Cardiac muscle cell (in vitro differentiated cells and primary cell): ENCODE measurements around the gene FGF5. TPM values are rescaled to one million over a fixed set of nuclear protein-coding genes. Genes with fewer than 3 reads are reported as not detected.

Source experiments
- DNase-seq, 2 donors: peaks; one replicate each; pipeline versions ENCODE4 v3.0.0 to v3.0.0-alpha.2; 2010 to 2017; ENCODE audit warnings: low read depth in 1 of 2, low spot score in 1 of 2
- H3K27ac ChIP-seq: fragments of 200-600 bp; sonication (generic); 2 replicates; pipeline ENCODE4 v1.5.1; 2016
- H3K27me3 ChIP-seq: fragments of 200-600 bp; sonication (generic); 2 replicates; pipeline ENCODE4 v1.6.0; 2016; ENCODE audit warnings: control low read depth
- H3K36me3 ChIP-seq: fragments of 200-600 bp; sonication (generic); 2 replicates; pipeline ENCODE4 v1.5.1; 2016; ENCODE audit warnings: control low read depth
- H3K4me1 ChIP-seq: fragments of 200-600 bp; sonication (generic); 2 replicates; pipeline ENCODE4 v1.8.1; 2017; ENCODE audit warnings: low read depth, mild to moderate bottlenecking, mixed run types
- H3K4me3 ChIP-seq: fragments of 200-600 bp; sonication (generic); 2 replicates; pipeline ENCODE4 v1.5.1; 2016; ENCODE audit warnings: mild to moderate bottlenecking
- H3K9me3 ChIP-seq: fragments of 200-600 bp; sonication (generic); 2 replicates; pipeline ENCODE4 v1.5.1; 2017; ENCODE audit warnings: low read depth, mild to moderate bottlenecking, control low read depth
- polyA plus RNA-seq: library from polyadenylated mRNA; unstranded; fragments of >200 nt; fragmentation: Nextera tagmentation; extraction: Ambion mirVana; gene quantifications from 2 replicates; pipeline ENCODE4 v1.2.1, GENCODE V29; 2016
- total RNA-seq: library from RNA; depleted of rRNA; stranded (reverse); fragments of >200 nt; gene quantifications from 2 replicates; pipeline ENCODE4 v1.2.3, GENCODE V29; 2016
- TF ChIP-seq, protein P1 (sequence below): IDR thresholded peaks from 2 replicates; pipeline ENCODE4 v1.5.1; 2012; ENCODE audit warnings: low read depth, mild to moderate bottlenecking, low read length

FGF5 gene
- total and polyA plus RNA-seq, 2 experiments from 2014 or later: 0.21 to 2.0 TPM

DNA sequence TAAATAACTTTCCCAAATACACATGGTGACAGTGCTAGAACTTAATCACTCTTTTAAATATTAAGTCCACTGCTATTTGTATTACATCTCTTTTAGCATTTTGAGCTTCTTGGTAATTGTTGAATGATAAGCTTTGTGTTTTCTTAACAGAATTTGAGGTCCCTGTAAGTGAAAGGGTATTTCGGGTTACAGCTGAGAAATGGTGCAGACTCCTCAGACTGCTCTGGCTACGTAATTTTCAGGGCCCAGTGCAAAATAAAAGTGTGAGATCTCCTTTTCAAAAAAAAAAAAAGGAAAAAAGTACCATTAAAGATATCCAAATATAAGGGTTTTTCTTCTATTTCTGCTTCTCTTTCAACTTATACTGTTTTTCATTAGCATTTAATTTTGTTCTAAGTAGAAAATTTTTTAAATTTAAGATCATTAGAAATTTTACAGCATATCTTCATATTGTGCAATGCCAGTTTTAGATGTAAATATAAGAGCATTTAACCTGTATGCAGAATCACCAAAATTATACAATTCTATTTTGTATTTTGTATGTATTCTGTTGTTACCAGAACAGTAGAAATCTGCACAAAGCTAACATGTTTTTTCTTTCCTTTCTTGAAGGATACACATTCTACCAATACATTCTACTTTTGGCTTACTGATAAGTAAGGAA lies 33.6 kb upstream of the FGF5 start:
- DNase-seq: no peak
- H3K9me3 ChIP-seq: no peaks in the 10 kb centered on the region
- no peak overlapping the region for H3K27ac ChIP-seq
- peaks cover 40% of the 10 kb centered on the region for H3K27me3 ChIP-seq
- H3K4me3 ChIP-seq: no peak overlapping the region
- TF ChIP-seq, protein P1, sequence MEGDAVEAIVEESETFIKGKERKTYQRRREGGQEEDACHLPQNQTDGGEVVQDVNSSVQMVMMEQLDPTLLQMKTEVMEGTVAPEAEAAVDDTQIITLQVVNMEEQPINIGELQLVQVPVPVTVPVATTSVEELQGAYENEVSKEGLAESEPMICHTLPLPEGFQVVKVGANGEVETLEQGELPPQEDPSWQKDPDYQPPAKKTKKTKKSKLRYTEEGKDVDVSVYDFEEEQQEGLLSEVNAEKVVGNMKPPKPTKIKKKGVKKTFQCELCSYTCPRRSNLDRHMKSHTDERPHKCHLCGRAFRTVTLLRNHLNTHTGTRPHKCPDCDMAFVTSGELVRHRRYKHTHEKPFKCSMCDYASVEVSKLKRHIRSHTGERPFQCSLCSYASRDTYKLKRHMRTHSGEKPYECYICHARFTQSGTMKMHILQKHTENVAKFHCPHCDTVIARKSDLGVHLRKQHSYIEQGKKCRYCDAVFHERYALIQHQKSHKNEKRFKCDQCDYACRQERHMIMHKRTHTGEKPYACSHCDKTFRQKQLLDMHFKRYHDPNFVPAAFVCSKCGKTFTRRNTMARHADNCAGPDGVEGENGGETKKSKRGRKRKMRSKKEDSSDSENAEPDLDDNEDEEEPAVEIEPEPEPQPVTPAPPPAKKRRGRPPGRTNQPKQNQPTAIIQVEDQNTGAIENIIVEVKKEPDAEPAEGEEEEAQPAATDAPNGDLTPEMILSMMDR: no peak
- H3K4me1 ChIP-seq: no peaks in the 10 kb centered on the region
- no peaks in the 10 kb centered on the region for H3K36me3 ChIP-seq

DNA sequence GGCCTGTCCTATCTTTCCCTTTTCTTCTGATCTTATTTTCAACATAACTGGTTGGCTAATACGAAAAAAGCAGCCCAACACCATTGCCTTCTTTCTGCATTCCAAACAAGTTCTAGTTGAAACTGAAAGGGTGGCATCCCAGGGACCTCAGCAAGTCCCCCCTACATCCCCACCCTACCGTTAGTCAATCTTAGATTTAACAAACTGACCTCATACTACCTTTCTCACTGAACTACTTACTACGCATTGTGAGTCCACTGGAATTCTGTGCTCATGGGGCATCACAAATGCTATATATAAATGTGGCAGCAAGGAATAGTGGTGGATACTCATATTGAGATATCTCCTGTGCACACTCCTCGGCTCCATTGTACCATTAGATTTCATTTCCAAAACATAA lies 33.1 kb upstream of the FGF5 start:
- Histone ChIP-seq H3K27me3 (peaks cover 40% of the 10 kb centered on the region), H3K4me3 (no peak overlapping the region), H3K27ac (no peak overlapping the region), H3K4me1 (no peaks in the 10 kb centered on the region), H3K9me3 (no peaks in the 10 kb centered on the region), H3K36me3 (no peaks in the 10 kb centered on the region)
- TF ChIP-seq, protein P1: no peak
- DNase-seq: no peak

DNA sequence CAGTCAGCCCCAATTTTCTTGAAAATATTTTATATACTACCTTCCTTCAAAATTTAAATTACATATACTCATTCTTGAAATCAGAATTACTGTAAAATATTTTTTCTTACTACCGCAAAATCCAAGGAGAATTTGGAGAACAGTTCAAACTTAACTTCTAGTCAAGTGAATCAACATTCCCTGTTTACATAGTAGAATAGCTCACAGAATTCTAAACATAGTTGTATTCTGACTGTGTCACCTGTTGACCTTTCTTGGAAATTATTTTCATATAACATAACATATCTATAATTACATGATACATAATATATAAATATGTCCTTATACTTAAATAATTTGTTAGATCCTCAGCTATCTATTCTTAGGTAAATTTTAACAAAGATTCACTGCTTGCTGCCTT lies 31.0 kb upstream of the FGF5 start:
- no peak overlapping the region for H3K4me3 ChIP-seq
- no peaks in the 10 kb centered on the region for H3K9me3 ChIP-seq
- H3K4me1 ChIP-seq: no peaks in the 10 kb centered on the region
- peaks cover 47% of the 10 kb centered on the region for H3K27me3 ChIP-seq
- H3K36me3 ChIP-seq: no peaks in the 10 kb centered on the region
- TF ChIP-seq, protein P1: no peak
- DNase-seq: no peak
- H3K27ac ChIP-seq: no peak overlapping the region

DNA sequence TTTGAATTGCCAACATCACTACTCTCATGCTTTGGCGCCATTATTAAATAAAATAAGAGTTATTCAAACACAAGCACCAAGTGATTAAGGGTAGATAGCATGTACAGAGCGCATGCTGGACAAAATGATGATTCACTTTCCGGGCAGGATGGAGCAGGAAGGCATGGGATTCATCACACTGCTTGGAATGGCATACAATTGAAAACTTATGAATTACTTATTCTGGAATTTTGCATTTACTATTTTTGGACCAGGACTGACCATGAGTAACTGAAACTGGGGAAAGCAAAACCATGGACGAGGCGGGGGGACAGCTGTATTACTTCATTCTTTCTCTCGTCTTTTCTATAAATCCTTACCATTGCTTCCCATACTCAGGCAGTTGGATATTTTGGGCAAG lies 28.5 kb upstream of the FGF5 start:
- H3K27me3 ChIP-seq: peaks cover 57% of the 10 kb centered on the region
- H3K4me3 ChIP-seq: no peak overlapping the region
- H3K36me3 ChIP-seq: no peaks in the 10 kb centered on the region
- H3K4me1 ChIP-seq: no peaks in the 10 kb centered on the region
- peak in 1 of 2 donors; percentile 80 for DNase-seq
- no peak overlapping the region for H3K27ac ChIP-seq
- TF ChIP-seq, protein P1: no peak
- no peaks in the 10 kb centered on the region for H3K9me3 ChIP-seq

DNA sequence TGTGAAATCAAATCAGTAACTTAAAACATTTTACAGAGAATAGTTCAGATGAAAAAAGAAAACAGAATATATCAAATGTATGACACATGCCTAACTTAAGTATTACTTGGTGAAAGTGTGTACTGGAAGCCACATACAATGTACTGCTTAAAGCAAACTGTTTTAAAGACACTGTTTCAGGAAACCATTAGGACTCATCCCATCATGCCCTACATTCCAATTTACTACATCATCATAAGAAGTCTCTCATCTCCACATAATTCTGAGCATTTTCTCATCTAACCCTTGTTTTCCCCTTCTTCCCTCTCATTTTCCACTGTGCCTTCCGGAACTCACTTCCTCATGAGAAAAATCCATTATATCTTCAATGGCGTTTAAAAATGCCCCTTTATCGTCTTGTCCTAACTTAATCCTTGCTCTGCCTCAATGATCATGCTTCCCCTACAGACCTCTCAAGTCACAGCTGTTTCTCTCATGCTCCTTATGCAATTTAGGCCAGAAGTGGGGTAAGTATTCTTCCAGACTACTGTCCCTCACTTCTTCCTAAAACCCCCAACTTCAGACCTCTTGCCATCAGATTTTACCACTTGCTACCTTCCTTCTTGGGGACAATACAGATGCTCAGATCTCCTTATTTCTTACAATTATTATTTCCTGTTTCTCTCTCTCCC lies 26.8 kb upstream of the FGF5 start:
- Histone ChIP-seq H3K36me3 (no peaks in the 10 kb centered on the region), H3K9me3 (no peaks in the 10 kb centered on the region), H3K4me3 (no peak overlapping the region), H3K27ac (no peak overlapping the region), H3K27me3 (peaks cover 69% of the 10 kb centered on the region), H3K4me1 (no peaks in the 10 kb centered on the region)
- DNase-seq: no peak
- TF ChIP-seq, protein P1: no peak
